ENCODE results near the gene LDLRAD3. TPM values are rescaled to one million over a fixed set of nuclear protein-coding genes. Genes with fewer than 3 reads are reported as not detected.
"Not testable (repeated sequence)": the region's sequence is repeated elsewhere in the genome, so short reads cannot be mapped to it uniquely, and the experiment has no call there.

The LDLRAD3 gene
- polyA plus RNA-seq, 1 donor = 20.4 TPM

DNA sequence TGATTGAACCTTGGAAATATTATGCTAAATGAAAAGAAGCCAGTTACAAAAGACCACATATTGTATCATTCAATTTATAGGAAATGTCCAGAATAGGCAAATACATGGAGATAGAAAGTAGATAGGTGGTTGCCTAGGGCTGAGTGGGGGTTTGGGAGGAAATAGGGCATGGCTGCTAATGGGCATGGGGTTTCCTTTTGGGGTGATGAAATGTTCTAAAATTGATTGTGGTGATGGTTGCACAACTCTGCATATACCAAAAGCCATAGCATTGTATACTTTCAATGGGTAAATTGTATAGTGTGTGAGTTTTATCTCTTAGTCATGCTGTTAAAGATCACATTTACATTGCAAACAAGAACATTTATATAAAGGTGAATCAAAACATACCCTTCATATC, 48.7 kb downstream of the LDLRAD3 start:
- no peak for DNase-seq (ENCODE audit: low read depth)

DNA sequence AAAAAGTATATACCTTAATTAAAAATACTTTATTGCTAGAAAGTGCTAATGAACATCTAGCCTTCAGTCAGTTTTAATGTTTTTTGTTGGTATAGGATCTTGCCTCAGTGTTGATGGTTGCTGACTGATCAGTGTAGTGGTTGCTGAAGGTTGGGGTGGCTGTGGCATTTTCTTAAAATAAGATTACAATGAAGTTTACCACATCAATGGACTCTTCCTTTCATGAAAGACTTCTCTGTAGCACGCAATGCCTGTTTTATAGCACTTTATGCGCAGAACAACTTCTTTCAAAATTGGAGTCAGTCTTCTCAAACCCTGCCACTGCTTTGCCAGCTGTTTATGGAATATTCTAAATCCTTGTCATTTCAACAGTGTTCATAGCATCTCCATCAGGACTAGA, 50.6 kb downstream of the LDLRAD3 start:
- DNase-seq (ENCODE audit: low read depth) = no peak

DNA sequence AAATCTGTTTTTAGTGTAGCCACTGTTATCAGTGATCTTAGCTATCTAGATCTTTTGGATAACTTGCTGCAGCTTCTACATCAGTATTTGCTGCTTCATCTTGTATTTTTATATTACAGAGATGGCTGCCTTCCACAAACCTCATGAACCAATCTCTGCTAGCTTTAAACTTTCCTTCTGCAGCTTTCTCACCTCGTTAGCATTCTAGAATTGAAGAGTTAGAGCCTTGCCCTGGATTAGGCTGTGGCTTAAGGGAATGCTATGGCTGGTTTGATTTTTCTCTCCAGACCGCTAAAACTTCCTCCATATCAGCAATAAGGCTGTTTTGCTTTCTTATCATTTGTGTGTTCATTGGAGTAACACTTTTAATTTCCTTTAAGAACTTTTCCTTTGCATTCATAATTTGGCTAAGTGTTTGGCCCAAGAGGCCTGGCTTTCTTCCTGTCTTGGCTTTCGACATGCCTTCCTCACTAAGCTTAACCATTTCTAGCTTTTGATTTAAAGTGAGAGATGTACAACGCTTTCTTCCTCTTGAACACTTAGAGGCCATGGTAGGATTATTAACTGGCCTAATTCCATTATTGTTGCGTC, 51.9 kb downstream of the LDLRAD3 start:
- DNase-seq (ENCODE audit: low read depth) = no peak

DNA sequence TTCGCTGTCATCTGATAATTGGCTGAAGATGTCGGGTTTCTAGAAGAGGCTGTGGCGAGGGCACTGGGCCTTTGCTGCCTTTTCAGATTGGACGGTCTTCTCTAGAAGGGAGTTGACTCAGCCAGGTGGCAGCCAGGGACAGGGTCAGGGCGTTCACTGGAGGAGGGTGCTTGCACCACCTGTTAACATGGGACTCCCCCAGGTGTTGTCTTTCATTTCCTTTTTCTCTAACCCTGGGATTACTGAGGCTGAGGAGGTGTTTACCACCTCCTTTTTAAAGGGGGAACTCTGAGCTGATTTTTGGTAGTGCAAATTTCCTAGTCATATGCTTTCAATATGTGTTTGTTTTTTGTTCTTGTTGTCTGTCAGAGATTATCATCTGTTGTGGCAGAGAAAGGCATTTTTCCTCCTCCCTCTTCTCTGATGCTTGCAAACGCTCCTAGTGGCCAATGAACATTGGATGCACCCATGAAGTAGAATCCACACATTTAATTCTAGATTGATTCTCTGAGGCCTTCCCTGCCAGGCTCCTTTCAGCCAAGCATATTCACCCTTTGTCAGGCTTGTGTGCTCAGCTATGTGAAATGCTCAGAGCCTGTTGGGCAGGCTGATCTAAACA, 54.1 kb downstream of the LDLRAD3 start:
- DNase-seq (ENCODE audit: low read depth) = no peak

DNA sequence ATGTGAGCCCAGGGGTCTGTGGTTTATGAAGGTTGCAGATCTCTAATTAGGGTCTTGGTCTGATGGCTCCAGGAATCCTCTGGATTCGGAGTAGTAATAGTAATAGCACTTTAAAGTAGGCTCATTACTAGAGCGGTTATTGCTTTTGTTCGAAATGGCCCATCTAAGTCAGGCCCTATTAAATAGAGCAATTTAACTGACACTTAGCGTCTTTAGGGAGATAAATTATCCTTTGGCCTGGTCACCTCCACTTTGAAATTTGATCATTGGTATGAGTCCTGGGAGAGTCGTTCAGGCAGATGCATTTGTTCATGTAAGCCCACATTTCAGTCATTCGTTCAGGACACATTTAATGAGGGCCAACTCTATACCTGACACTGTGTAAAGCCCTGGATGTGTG, 54.8 kb downstream of the LDLRAD3 start:
- DNase-seq (ENCODE audit: low read depth) = no peak

DNA sequence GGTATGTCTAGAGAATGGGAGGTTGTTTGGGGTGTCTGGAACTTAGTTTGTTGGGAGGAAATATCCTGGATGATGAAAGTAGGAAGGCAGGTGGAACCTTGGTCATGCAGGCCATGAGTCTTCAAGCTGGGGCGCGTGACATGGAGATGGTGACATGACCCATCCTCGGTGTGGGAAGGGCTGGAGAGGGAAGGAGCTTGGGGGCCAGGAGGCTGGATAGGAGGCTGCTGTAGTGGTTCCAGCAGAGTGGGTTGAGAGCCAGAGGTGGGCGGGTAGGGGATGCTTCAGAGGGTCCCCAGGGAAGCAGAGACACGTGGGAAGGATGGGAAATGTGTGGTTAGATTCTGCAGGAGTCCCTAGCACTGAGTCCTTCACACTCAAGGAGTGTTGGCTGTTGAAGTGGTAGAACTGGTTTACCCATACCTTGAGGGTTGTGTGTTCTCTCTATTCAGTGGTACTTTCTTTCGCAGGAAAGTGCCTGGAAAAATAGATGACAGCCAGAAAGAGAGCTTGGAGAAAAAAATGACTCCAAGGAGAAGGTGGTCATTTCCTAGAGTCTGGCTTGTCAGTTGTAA, 56.8 kb downstream of the LDLRAD3 start:
- DNase-seq (ENCODE audit: low read depth) = no peak

DNA sequence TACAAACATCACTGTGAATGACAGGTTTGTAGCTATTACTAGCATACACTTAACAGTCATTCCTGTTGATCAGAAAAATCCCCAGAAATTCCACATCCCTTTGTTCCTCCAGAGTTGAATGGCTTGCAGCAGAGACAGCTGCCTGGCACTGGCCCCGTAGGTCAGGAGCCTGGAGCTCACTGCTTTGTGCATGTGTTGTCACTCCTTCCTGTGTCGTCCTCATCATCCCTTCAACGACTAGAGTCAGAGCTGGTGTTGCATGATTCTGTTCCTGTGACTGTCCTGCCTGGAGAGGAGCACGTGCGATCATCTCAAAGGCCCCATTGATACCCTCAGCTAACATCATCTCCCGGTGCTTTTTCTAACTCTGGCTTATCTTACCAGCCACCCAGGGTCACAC, 58.3 kb downstream of the LDLRAD3 start:
- no peak for DNase-seq (ENCODE audit: low read depth)

DNA sequence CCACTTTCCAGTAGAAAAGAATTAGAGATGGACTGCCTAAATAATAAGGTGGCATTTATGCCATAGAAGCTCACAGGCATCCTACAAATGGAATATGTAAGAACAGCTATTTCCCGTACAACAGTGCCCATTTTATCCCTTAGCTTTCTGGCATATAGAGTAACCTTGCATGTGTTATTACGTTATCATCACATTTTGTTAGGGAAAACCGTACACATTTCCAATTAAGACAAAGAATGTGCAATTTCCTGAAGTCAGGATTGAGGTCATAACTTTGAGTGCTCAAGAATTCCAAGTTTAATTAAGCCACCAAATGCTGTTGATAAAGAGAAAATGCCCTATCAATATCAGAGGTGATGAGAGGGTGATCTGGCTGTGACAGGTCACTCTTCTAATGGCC, 58.9 kb downstream of the LDLRAD3 start:
- no peak for DNase-seq (ENCODE audit: low read depth)

DNA sequence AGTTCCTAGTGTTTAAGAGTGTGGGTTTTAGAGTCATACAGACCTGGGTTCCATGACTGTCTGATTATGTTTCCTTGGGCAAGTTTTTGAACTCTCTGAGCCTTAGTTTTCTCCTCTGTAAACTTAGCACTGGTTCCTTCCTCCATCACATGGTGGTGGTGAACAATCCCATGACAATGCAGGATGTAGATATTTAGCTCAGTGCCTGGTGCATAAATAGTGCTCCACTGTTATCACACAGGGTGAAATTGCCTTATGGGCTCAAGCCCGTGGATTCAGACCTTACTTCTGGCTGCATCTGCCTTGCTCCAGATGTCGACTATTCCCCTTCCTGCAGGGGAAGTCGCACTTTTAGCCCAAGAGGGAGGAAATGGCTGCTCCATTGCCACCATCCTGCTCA, 62.7 kb downstream of the LDLRAD3 start:
- DNase-seq (ENCODE audit: low read depth) = no peak

DNA sequence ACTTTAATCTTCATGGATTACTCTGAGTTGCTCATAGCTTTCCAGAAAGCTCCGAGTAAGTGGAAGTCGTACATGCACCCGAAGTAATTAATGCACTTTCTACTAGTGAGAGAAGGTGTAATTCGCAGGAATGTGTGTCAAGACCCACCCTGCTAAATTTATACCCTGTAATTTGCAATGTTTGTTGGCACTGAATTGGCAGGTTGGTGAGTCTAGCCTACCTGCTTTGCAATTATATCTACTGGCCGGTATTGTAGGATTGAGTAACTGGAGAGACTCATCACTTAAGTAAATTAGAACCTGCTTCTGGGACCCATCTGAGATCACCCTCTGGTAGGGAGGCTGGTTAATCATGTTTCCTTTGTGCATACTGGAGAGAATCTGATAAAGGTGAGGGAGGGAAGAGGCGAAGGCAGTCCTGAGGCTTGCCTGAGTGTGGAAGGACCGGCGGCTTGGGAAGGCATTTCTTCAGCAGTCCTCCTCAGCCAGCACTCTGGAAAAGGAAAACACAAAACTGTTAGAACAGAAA, 63.3 kb downstream of the LDLRAD3 start:
- no peak for DNase-seq (ENCODE audit: low read depth)

DNA sequence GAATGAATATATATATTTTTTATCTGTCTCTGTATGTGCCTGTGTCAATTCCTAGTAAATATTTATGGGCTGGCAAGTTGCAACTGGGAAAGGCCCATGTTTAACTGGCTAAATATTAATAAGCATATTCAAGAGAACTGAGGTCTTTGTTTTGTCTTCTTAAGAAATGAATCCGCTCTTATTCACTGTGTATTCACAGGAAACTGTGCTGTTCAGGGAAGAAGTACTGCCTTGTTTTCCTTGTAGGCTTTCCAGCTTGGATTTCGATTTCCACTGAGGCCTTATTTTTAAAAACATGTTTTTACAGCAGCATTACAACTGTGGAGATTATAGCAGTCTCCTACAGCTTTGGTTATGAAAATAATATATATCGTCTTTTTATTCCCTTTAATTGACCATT, 64.7 kb downstream of the LDLRAD3 start:
- no peak for DNase-seq (ENCODE audit: low read depth)

DNA sequence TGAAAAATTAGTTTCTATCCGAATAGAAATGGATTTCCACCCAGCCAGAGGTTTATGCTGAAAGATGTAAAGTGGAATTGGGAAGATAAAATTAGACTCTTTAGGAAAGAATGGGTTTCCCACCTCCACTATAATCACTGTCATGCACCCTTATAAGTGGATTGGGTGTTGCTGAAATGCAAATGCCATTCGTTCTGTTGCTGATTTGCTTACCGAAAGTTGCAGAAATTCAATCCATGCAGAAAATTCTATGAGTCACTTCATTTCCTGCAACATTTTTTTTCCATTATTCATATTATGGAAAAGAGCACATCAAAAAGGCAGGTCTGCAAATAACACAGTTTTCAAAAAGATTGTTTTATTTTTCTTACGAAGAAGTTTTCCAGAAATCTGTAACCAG, 65.6 kb downstream of the LDLRAD3 start:
- no peak for DNase-seq (ENCODE audit: low read depth)

DNA sequence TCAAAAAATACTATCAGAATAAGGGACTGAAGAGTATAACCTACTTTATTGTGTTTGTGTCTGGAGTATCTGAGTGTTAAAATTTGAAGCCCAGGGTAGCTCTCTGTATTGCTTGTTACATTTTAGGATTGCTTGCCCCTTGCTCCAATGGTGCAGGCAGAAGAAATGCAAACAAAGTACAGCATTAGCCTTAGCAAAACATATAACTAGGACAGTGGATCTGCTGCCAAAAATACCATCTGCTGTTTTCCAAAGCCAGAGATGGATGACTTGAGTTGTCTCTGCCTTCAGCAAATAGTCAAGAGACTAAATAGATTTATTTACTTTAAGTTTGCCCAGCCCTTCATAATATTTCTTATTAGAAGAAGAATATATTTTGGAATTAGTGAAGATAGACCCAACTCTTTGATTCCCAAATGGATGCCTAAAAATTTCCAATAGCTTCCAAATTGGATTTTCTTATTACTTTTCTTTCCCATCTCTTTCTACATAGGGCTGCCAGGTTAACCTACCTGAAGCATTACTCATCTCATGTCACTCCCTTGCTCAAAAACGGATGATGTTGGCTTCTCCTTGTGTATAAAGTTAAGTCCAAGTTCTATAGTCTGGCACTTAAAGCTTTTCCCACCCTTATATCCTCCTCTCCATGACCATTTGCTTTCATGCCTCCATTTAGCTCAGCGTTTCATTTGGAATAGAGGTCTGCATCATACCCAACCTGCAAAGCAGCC, 66.3 kb downstream of the LDLRAD3 start:
- no peak for DNase-seq (ENCODE audit: low read depth)

DNA sequence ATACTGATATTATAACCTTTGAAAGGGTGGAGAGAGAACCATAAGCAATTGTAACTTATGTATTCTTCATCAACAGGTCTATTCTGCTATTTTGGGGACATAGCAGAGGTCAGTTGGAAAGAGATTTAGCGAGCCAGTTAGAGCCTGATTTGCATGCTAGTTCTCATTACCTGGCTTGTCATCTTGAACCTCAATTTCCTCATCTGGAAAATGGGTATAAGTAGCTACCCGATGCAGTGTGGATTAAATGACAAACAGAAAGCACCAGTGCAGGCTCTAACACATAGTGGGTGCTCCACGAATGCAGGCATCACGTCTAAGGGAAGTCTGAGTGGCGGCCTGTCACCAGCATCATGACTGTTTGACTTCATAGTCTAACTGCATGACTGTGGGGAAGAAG, 67.7 kb downstream of the LDLRAD3 start:
- DNase-seq (ENCODE audit: low read depth) = no peak

DNA sequence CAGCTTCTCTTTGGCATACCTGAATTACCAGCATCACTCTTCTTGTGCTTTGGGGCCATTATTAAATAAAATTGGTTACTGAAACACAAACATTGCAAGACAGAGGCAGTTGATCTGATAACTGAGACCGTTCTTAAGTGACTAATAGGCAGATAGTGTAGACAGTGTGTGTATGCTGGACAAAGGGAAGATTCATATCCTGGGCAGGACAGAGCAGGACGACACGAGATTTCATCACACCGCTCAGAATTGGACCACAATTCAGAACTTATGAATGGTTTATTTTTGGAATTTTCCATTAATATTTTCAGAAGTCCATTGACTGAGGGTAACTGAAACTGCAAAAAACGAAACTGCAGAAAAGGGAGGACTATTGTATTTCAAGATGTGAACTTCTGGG, 68.6 kb downstream of the LDLRAD3 start:
- no peak for DNase-seq (ENCODE audit: low read depth)

DNA sequence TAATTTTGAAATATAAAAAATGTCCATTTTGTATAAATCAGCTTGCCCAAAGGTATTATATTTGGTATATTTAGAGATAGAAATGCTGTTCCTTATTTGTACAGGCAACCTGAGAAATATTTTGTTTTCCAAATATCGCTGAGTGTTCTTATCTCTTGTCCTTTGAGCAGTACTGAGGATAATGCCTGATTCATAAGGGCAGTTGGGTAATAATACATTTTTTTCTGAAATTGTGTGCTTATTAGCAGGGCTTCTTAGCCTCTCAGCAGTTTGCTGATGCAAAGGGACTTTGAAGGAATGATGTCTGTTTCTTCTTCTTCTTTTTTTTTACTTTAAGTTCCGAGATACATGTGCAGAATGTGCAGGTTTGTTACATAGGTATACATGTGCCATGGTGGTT, 69.1 kb downstream of the LDLRAD3 start:
- no peak for DNase-seq (ENCODE audit: low read depth)

DNA sequence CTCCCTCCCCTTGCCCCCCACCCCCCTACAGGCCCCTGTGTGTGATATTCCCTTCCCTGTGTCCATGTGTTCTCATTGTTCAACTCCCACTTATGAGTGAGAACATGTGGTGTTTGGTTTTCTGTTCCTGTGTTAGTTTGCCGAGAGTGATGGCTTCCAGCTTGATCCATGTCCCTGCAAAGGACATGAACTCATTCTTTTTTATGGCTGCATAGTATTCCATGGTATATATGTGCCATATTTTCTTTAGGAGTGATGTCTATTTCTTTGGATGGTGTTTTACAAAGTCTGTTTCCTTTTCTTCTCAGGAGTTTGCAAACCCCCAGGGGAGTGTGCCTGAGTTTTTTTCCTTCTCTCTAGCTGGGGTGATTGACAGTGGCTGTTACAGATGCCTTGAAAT, 69.6 kb downstream of the LDLRAD3 start:
- not testable (repeated sequence) for DNase-seq (ENCODE audit: low read depth)

DNA sequence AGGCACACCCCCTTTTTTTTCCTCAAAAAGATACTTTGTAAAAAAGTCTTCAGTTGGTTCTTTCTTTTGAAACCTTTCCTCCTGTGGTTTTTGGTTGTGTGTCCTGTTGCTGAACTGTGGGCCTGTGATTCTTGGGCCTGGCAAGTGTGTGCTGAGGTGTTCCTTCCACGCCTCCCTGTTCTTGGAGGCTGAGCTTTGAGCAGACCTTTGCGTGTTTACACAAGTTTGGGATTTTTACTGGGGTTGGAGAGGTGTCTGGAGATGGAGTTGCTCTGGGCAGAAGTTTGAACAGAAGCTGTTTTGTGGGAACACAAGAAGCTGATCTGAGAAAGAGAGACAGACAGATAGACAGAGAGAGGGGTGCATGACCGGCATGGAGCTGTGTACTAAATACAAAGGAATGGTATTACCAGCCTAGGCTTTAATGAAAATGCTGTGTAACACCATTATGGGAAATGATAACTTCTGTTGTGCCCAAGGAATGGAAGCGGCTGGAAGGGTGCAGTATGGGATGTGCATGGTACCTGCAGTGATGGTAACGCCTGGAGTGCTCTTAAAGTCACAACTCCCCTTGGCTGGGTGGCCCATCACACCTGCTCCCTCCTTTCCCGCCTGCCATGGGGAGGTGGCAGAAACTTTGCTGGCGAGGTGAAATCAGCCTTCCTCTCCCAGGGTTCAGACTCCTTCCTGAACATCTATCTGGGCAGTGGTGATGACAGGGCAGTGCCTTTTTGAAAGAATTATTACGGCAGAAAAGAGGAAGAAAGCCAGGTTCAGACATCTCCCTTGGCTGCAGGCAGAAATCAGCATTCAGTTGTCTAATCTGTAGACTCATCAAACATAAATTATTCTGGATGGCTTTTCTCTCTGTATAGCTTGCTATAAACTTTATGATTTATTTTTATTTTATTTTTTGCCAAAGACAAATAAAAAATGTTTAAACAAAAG, 70.4 kb downstream of the LDLRAD3 start:
- no peak for DNase-seq (ENCODE audit: low read depth)

DNA sequence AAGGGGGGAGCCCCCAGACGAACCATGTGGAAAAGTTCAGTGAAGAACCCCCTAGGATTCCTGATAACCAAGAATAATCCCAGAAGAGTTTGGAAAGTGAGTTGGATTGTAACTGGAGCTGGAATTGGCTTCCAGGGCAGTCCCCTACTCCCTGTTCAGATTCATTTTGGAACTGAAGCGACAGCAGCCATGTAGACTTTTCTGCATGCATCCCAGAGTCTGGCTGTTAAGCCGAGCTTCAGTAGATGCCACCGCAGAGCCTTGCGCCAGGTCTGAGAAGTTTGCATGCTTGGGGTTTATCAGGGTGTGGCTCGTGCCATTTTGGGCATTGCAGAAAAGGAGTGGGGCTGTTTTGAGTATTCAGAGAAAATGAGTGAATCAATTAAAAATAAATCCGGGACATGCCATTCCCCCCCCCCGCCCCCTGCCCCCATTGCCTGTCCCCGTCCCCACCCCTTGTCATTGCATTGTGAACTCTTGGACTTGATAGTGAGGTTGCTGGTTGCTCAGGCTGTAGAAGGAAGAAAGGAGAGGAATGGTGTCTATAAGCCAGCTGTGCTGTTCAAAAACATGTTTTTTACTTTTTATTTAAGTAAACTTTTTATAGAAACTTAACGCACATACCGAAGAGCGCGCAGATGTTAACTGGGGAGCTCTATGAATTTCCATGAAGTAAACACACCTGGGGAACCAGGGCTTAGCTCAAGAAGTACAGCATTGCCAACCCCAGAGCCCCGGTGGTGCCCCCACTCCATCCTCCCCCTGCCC, 71.2 kb downstream of the LDLRAD3 start:
- DNase-seq (ENCODE audit: low read depth) = no peak

DNA sequence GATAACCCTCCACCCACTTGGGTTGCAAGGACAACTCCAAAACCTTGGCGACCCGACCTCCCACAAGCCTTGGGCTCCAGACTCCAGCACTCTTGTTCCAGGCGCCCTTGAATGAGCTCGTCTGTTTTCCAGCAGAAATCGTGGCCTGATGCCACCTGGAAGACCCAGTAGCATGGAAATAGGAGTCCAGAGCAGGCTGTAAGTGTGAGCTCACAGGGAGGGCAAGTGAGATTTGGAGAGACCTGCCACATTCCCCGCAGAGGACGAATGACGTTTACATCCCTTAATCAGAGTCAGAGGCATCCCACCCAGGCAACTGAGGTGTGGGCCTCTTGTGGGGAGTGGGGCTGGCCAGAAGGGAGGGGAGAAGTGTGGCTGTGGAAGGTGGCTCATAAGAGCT, 71.9 kb downstream of the LDLRAD3 start:
- DNase-seq (ENCODE audit: low read depth) = no peak

DNA sequence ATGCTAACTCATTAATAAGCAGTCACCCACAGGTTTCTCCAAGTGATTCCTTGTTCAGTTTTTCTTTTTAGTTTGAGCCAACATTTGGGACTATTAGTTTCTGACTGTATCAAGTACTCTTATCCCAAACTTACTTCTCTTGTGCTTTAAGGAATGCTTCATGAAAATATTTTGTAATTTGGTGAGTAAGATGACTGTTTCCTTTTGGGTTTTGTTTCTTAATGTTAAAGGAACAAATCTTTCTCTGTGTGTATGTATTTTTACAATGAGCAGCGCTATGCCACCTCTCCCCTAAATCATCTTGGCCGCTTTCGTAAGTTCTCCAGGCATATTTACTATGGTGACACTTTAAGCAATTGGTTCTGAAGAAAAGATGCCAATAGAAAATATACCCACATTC, 72.4 kb downstream of the LDLRAD3 start:
- DNase-seq (ENCODE audit: low read depth) = no peak

All from forelimb muscle (tissue), 1 donor.